Trophoblast cell (in vitro differentiated cells and primary cell): ENCODE measurements around the gene DGAT2L6.

Source experiments
- DNase-seq, 2 donors: peaks; one replicate each; pipeline ENCODE4 v3.0.0-alpha.2; 2016
- H2AFZ ChIP-seq: 2 replicates; pipeline ENCODE4 v1.6.1; 2013; ENCODE audit warnings: low read length, moderate library complexity, mild to moderate bottlenecking; ENCODE audit not compliant: insufficient read depth, poor library complexity
- H2AK5ac ChIP-seq: 2 replicates; pipeline ENCODE4 v1.6.1; 2013; ENCODE audit warnings: mild to moderate bottlenecking, low read length
- H2BK120ac ChIP-seq: 2 replicates; pipeline ENCODE4 v1.6.1; 2013; ENCODE audit warnings: low read length, mild to moderate bottlenecking, moderate library complexity; ENCODE audit not compliant: insufficient read depth, poor library complexity
- H2BK12ac ChIP-seq: 2 replicates; pipeline ENCODE4 v1.6.1; 2013; ENCODE audit warnings: mild to moderate bottlenecking, low read length, moderate library complexity
- H2BK5ac ChIP-seq: 2 replicates; pipeline ENCODE4 v1.6.1; 2013; ENCODE audit warnings: low read length, low read depth, moderate library complexity, mild to moderate bottlenecking; ENCODE audit not compliant: poor library complexity
- H3K14ac ChIP-seq: 2 replicates; pipeline ENCODE4 v1.6.1; 2013; ENCODE audit warnings: mild to moderate bottlenecking, low read length
- H3K18ac ChIP-seq: 2 replicates; pipeline ENCODE4 v1.6.1; 2013; ENCODE audit warnings: mild to moderate bottlenecking, low read length
- H3K23ac ChIP-seq: 2 replicates; pipeline ENCODE4 v1.6.1; 2013; ENCODE audit warnings: low read length
- H3K27ac ChIP-seq: 2 replicates; pipeline ENCODE4 v1.5.1; 2013; ENCODE audit warnings: low read depth, mild to moderate bottlenecking, inconsistent platforms, low read length, moderate library complexity
- H3K27me3 ChIP-seq: 2 replicates; pipeline ENCODE4 v1.6.1; 2013; ENCODE audit warnings: inconsistent platforms, mild to moderate bottlenecking, low read length, moderate library complexity; ENCODE audit not compliant: insufficient read depth
- H3K36me3 ChIP-seq, 2 experiments: 1 replicate in 1 of 2; 2 replicates in 1 of 2; pipeline ENCODE4 v1.6.1; 2013; ENCODE audit warnings: low read length in 2 of 2, mild to moderate bottlenecking in 2 of 2, moderate library complexity in 1 of 2; ENCODE audit not compliant: insufficient read depth in 2 of 2, control insufficient read depth in 1 of 2
- H3K4ac ChIP-seq: 2 replicates; pipeline ENCODE4 v1.6.1; 2013; ENCODE audit warnings: low read depth, mild to moderate bottlenecking, low read length, moderate library complexity
- H3K4me1 ChIP-seq, 2 experiments: 1 replicate in 1 of 2; 2 replicates in 1 of 2; pipeline ENCODE4 v1.6.1; 2013; ENCODE audit warnings: low read length in 2 of 2, mild to moderate bottlenecking in 2 of 2, moderate library complexity in 1 of 2; ENCODE audit not compliant: insufficient read depth in 2 of 2, control insufficient read depth in 1 of 2
- H3K4me2 ChIP-seq: 2 replicates; pipeline ENCODE4 v1.6.1; 2013; ENCODE audit warnings: inconsistent platforms, mild to moderate bottlenecking, low read length, moderate library complexity
- H3K4me3 ChIP-seq: 2 replicates; pipeline ENCODE4 v1.5.1; 2013; ENCODE audit warnings: mild to moderate bottlenecking, low read depth, low read length, inconsistent platforms
- H3K79me1 ChIP-seq: one replicate; pipeline ENCODE4 v1.6.1; 2013; ENCODE audit warnings: low read length
- H3K79me2 ChIP-seq: 2 replicates; pipeline ENCODE4 v1.6.1; 2013; ENCODE audit warnings: low read length, mild to moderate bottlenecking; ENCODE audit not compliant: control insufficient read depth, insufficient read depth, poor library complexity
- H3K9ac ChIP-seq: 2 replicates; pipeline ENCODE4 v1.6.1; 2013; ENCODE audit warnings: mild to moderate bottlenecking, low read length
- H3K9me3 ChIP-seq: 2 replicates; pipeline ENCODE4 v1.6.1; 2013; ENCODE audit warnings: low read depth, mild to moderate bottlenecking, control low read depth, inconsistent platforms, low read length; ENCODE audit not compliant: insufficient read depth
- H4K12ac ChIP-seq: 2 replicates; pipeline ENCODE4 v1.6.1; 2013; ENCODE audit warnings: low read depth, mild to moderate bottlenecking, low read length, moderate library complexity
- H4K8ac ChIP-seq: 2 replicates; pipeline ENCODE4 v1.6.1; 2013; ENCODE audit warnings: low read depth, mild to moderate bottlenecking, low read length, moderate library complexity
- H4K91ac ChIP-seq: one replicate; pipeline ENCODE4 v1.6.1; 2013; ENCODE audit warnings: low read depth, mild to moderate bottlenecking, low read length, moderate library complexity
- WGBS: extraction: QIAGEN DNeasy Blood & Tissue Kit; methylation state at CpG from one replicate; pipeline ENCODE4 v1.1.7; 2013; ENCODE audit warnings: missing lambda C conversion rate; ENCODE audit not compliant: insufficient read length, insufficient coverage; ENCODE audit errors: extremely low coverage; 5-methylcytosine and 5-hydroxymethylcytosine counted together

Gene DGAT2L6

DNA sequence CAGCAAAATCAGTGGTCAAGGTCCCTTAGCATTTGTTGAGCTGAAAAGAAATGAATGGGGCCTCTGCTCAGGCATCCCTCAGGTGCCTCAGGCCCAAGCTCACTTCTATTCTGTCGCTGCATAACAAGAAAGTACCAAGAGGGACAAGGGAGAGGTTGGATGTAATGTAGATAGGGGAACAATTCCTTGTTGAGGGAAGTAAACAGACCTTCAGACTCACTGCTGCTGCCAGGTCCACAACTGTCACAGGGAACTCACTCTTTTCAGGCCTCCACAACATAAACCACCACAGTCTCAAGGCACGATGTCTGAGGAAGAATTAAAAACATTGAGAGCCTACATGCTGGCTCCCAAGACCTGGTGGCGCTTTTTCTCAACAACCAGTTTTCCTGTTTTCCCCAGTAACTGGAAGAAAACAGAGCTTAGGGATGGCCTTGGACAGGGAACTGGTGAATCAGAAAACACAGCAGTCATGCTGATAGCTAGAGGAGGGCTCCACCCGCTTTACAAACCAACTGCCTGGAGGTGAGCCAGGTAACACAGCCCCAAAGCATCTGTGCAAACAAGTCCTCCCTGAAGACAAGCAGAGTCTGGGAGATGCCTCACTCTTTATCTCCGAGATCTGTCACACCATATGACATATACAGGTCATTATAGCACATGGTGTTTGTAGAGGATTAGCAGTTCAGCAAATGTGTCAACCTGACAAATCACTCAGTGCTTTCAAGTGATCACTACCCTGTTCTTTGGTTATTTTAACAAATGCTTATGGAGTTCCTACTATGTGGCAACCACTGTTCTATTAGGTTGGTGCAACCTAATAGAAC lies 42.9 kb downstream of the DGAT2L6 start:
- Histone ChIP-seq H3K18ac (no peak overlapping the region), H2BK12ac (no peak overlapping the region), H3K9me3 (no peaks in the 10 kb centered on the region), H4K91ac (no peak overlapping the region), H2AFZ (no peak overlapping the region), H3K23ac (no peak overlapping the region), H3K4me3 (no peak overlapping the region), H2BK120ac (no peak overlapping the region), H3K27ac (no peak overlapping the region), H3K4me2 (no peak overlapping the region), H2AK5ac (no peak overlapping the region), H3K36me3 (no peaks in the 10 kb centered on the region), H3K79me1 (no peaks in the 10 kb centered on the region), H3K9ac (no peak overlapping the region), H4K8ac (no peak overlapping the region), H4K12ac (no peak overlapping the region), H3K14ac (no peak overlapping the region), H3K4me1 (no peaks in the 10 kb centered on the region), H3K79me2 (no peaks in the 10 kb centered on the region), H2BK5ac (no peak overlapping the region), H3K27me3 (no peaks in the 10 kb centered on the region), H3K4ac (no peak overlapping the region)
- DNase-seq, result peak; percentile 47 to 69
- no CpG with 5 or more reads among the region's 5 CpGs for WGBS

DNA sequence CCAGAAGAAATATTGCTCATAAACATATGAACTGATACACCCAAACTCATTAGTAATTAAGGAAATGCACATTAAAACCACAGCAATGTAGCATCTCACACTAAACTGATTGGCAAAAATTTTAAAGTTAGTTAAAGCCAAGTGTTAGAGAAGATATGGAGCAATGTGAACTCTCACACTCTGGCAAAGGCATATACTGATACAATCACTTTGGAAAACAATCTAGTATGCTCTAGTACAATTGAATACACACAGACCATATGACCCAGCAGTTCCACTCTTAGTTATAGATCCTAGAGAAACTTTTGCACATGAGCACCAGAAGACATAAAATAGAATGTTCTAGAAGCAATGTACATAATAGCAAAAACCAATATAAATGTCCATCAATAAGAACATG lies 48.8 kb downstream of the DGAT2L6 start:
- H3K9ac ChIP-seq, result no peak overlapping the region

DNA sequence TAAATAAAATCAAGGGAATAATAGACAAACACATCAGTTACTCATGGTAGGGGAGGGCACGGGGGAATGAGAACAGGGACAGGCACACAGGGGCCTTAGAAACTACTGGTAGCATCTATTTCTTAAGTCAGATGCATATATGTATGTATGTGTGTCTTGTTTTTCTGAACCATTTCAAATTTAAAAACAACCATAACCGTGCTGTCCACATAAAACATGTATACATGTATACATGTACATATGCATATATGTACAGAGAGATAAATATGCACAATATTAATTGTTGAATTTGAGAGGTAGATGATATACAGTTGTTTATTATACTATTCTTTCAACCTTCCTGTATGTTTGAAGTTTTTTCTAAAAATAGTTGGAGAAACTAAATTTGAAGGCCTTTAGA lies 49.4 kb downstream of the DGAT2L6 start:
- no CpG with 5 or more reads among the region's 2 CpGs for WGBS
- Histone ChIP-seq H3K27ac (no peak overlapping the region), H3K27me3 (no peaks in the 10 kb centered on the region), H3K36me3 (no peaks in the 10 kb centered on the region), H3K4ac (no peak overlapping the region), H4K91ac (no peak overlapping the region), H3K23ac (no peak overlapping the region), H2BK5ac (no peak overlapping the region), H3K79me1 (no peaks in the 10 kb centered on the region), H2AFZ (no peak overlapping the region), H3K18ac (no peak overlapping the region), H2BK12ac (no peak overlapping the region), H3K9me3 (no peaks in the 10 kb centered on the region), H2AK5ac (no peak overlapping the region), H3K4me1 (no peaks in the 10 kb centered on the region), H3K14ac (no peak overlapping the region), H3K79me2 (no peaks in the 10 kb centered on the region), H4K12ac (no peak overlapping the region), H4K8ac (no peak overlapping the region), H3K4me2 (no peak overlapping the region), H2BK120ac (no peak overlapping the region), H3K9ac (no peak overlapping the region), H3K4me3 (no peak overlapping the region)
- no peak for DNase-seq

More for the DNA sequence above, 48.8 kb downstream of the DGAT2L6 start:
- Histone ChIP-seq H4K12ac (no peak overlapping the region), H3K4ac (no peak overlapping the region), H2BK12ac (no peak overlapping the region), H3K79me1 (no peaks in the 10 kb centered on the region), H3K27me3 (no peaks in the 10 kb centered on the region), H2AK5ac (no peak overlapping the region), H4K8ac (no peak overlapping the region), H3K4me3 (no peak overlapping the region), H3K23ac (no peak overlapping the region), H3K9me3 (no peaks in the 10 kb centered on the region), H3K14ac (no peak overlapping the region), H3K4me2 (no peak overlapping the region), H4K91ac (no peak overlapping the region), H3K79me2 (no peaks in the 10 kb centered on the region), H2BK5ac (no peak overlapping the region), H3K27ac (no peak overlapping the region), H3K4me1 (no peaks in the 10 kb centered on the region), H2AFZ (no peak overlapping the region), H3K18ac (no peak overlapping the region), H3K36me3 (no peaks in the 10 kb centered on the region), H2BK120ac (no peak overlapping the region)
- DNase-seq, result no peak

DNA sequence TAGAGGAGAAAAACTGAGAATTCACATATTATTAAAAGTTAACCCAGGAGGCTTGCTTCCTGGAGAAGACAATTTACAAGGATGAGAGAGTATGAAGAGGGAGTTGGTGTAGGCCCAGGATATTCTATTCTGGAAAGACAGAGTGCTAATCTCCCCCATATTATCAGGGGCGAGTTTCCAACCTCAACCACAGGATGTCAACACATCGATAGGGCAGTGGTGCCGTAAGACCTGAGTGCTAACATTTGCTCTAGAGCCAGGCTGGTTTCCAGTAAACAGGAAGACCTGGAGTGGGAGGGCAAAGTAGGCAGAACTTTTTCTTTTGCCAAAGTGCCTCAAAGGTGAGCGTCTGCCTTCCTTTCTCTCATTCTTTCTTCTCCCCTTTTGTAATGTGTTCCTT lies 54.4 kb downstream of the DGAT2L6 start:
- H2BK5ac ChIP-seq, result no peak overlapping the region
- H3K27ac ChIP-seq, result no peak overlapping the region
- H3K79me1 ChIP-seq, result no peaks in the 10 kb centered on the region
- H3K23ac ChIP-seq, result no peak overlapping the region
- no peak overlapping the region for H2BK12ac ChIP-seq
- H3K79me2 ChIP-seq, result no peaks in the 10 kb centered on the region
- no peak overlapping the region for H3K14ac ChIP-seq
- H3K9me3 ChIP-seq, result no peaks in the 10 kb centered on the region
- H3K27me3 ChIP-seq, result no peaks in the 10 kb centered on the region
- H3K36me3 ChIP-seq, result no peaks in the 10 kb centered on the region
- no CpG with 5 or more reads among the region's 4 CpGs for WGBS
- H2BK120ac ChIP-seq, result no peak overlapping the region
- no peak overlapping the region for H4K8ac ChIP-seq
- H3K4ac ChIP-seq, result no peak overlapping the region
- H3K18ac ChIP-seq, result no peak overlapping the region
- DNase-seq, result no peak
- no peak overlapping the region for H4K12ac ChIP-seq
- no peak overlapping the region for H2AK5ac ChIP-seq
- no peak overlapping the region for H3K4me3 ChIP-seq
- no peaks in the 10 kb centered on the region for H3K4me1 ChIP-seq
- H4K91ac ChIP-seq, result no peak overlapping the region
- no peak overlapping the region for H3K9ac ChIP-seq
- H2AFZ ChIP-seq, result no peak overlapping the region
- no peak overlapping the region for H3K4me2 ChIP-seq
